Activated naive CD4-positive, alpha-beta T cell treated with anti-CD3 and anti-CD28 coated beads for 36 hours (primary cell): ENCODE data around the gene AKR1A1. TPM values are rescaled to one million over a fixed set of nuclear protein-coding genes. Genes with fewer than 3 reads are reported as not detected.
"Not testable (repeated sequence)": the region's sequence is repeated elsewhere in the genome, so short reads cannot be mapped to it uniquely, and the experiment has no call there.

Experiments
- CTCF ChIA-PET: fragments of 350-600 bp; sonication (Branson Sonifier 250); formaldehyde crosslinking; loops from one replicate; lab custom pipeline; 2021; ENCODE audit warnings: antibody characterized with exemption; lab: Charles Lee
- DNase-seq: peaks from one replicate; pipeline ENCODE4 v3.0.0-alpha.2; 2020
- H3K27ac Mint-ChIP-seq: one replicate; pipeline ENCODE4 v1.8.0; 2021; ENCODE audit warnings: mild to moderate bottlenecking, mixed read lengths
- H3K27me3 Mint-ChIP-seq: one replicate; pipeline ENCODE4 v1.8.0; 2021; ENCODE audit warnings: low read depth, mixed read lengths
- H3K36me3 Mint-ChIP-seq: one replicate; pipeline ENCODE4 v1.8.0; 2021; ENCODE audit warnings: low read depth, mixed read lengths
- H3K4me1 Mint-ChIP-seq: one replicate; pipeline ENCODE4 v1.8.0; 2021; ENCODE audit warnings: low read depth, mixed read lengths
- H3K4me3 Mint-ChIP-seq: one replicate; pipeline ENCODE4 v1.8.0; 2021; ENCODE audit warnings: mild to moderate bottlenecking, moderate library complexity, mixed read lengths
- H3K9me3 Mint-ChIP-seq: one replicate; pipeline ENCODE4 v1.8.0; 2021; ENCODE audit warnings: mixed read lengths
- intact Hi-C: fragments of 100-400 bp; cut with micrococcal nuclease; formaldehyde crosslinking; loops from one replicate; pipeline ENCODE4 v1.15.1; 2023
- total RNA-seq, 2 experiments: library from RNA; stranded (reverse); gene quantifications; one replicate each; pipeline ENCODE4 v1.2.3, GENCODE V29; 2021

Gene AKR1A1
- total RNA-seq, 2 experiments from 2014 or later: 207 to 217 TPM

DNA sequence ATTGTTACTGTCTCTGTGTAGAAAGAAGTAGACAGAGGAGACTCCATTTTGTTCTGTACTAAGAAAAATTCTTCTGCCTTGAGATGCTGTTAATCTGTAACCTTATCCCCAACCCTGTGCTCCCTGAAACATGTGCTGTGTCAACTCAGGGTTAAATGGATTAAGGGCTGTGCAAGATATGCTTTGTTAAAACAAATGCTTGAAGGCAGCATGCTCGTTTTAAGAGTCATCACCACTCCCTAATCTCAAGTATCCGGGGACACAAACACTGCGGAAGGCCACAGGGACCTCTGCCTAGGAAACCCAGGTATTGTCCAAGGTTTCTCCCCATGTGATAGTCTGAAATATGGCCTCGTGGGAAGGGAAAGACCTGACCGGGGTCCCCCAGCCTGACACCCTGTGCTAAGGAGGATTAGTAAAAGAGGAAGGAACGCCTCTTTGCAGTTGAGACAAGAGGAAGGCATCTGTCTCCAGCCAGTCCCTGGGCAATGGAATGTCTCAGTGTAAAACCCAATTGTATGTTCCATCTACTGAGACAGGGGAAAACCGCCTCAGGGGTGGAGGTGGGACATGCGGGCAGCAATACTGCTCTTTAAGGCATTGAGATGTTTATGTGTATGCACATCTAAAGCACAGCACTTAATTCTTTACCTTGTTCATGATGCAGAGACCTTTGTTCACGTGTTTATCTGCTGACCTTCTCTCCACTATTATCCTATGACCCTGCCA is 36.9 kb upstream of the AKR1A1 start:
- not testable (repeated sequence) for H3K4me3 Mint-ChIP-seq, H3K27me3 Mint-ChIP-seq, DNase-seq, H3K9me3 Mint-ChIP-seq, H3K27ac Mint-ChIP-seq
- intact Hi-C loops: loop anchor here (5.0 kb wide), 1 partner anchor 664 kb away; the partner anchor contains the start of genes P3R3URF and TSPAN1
- peaks cover 54% of the 10 kb centered on the region for H3K36me3 Mint-ChIP-seq
- peaks cover 17% of the 10 kb centered on the region for H3K4me1 Mint-ChIP-seq
- CTCF ChIA-PET: interaction anchor here (0.6 to 4.1 kb wide), 12 partner anchors 12 to 291 kb away, joined by 3 to 98 read pairs (median 6); partner anchors contain the start of genes MMACHC, NASP and TESK2

DNA sequence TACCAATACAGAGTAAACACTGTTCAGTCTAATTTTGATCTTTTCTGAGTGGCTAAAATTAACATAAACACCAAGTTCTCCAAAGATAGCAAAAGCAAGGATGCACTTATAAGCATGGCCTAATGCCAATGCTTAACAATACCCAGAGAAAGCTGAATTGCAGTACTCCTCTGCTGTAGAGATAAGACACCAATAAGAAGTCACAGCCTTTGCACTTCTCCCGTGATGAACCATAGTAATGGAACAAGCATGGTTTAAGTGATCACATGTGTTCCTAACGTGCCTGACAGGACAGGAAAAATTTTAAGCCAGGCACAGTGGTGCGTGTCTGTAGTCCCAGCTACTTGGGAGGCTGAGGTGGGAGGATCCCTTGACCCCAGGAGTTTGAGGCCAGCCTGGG is 34.6 kb upstream of the AKR1A1 start:
- DNase-seq: no peak
- peaks cover 59% of the 10 kb centered on the region for H3K36me3 Mint-ChIP-seq
- H3K27ac Mint-ChIP-seq: peak overlapping the region; percentile 44
- intact Hi-C loops: no loop called here
- H3K27me3 Mint-ChIP-seq: no peaks in the 10 kb centered on the region
- H3K9me3 Mint-ChIP-seq: no peaks in the 10 kb centered on the region
- peaks cover 34% of the 10 kb centered on the region for H3K4me1 Mint-ChIP-seq
- CTCF ChIA-PET: interaction anchor here (0.6 to 4.9 kb wide), 5 partner anchors 15 to 662 kb away, joined by 3 to 55 read pairs (median 5); partner anchors contain the start of genes CCDC163 and MMACHC
- H3K4me3 Mint-ChIP-seq: no peak overlapping the region

DNA sequence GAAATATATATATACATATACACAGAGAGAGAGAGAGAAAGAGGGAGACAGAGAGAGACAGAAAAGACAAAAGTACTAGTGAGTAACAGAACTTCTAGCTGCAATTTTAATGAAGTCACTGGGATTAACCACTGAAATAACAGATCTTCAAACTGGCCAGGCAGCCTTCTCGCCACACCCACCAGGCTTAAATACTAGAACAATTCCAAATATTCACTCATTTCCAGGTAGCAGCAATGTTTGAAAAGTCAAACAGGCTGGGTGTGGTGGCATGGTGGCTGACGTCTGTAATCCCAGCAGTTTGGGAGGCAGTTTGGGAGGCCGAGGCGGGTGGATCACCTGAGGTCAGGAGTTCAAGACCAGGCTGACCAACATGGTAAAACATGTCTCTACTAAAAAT is 34.2 kb upstream of the AKR1A1 start:
- no peak overlapping the region for H3K4me3 Mint-ChIP-seq
- no peaks in the 10 kb centered on the region for H3K9me3 Mint-ChIP-seq
- H3K4me1 Mint-ChIP-seq: peaks cover 34% of the 10 kb centered on the region
- intact Hi-C loops: no loop called here
- DNase-seq: no peak
- peak overlapping the region; percentile 44 for H3K27ac Mint-ChIP-seq
- CTCF ChIA-PET: interaction anchor here (1.5 to 4.9 kb wide), 2 partner anchors 16 to 53 kb away, joined by 3 to 55 read pairs; partner anchors contain the start of gene MMACHC
- H3K27me3 Mint-ChIP-seq: no peaks in the 10 kb centered on the region
- H3K36me3 Mint-ChIP-seq: peaks cover 56% of the 10 kb centered on the region

DNA sequence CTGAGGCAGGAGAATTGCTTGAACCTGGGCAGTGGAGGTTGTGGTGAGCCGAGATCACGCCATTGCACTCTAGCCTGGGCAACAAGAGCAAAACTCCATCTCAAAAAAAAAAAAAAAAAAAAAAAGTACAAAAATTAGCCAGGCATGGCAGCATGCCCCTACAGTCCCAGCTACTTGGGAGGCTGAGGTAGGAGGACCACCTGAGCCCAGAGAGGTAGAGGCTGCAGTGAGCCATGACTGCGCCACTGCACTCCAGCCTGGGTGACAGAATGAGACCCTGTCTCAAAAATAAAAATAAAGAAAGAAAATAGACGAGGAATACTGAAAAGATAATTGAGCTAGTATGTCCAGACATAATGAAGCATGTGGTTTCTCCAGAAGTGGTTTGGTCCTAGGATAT is 32.3 kb upstream of the AKR1A1 start:
- H3K27me3 Mint-ChIP-seq, DNase-seq, intact Hi-C loops, H3K4me3 Mint-ChIP-seq, H3K9me3 Mint-ChIP-seq: not testable (repeated sequence)
- Mint-ChIP-seq H3K27ac (peak overlapping the region; percentile 60), H3K4me1 (peaks cover 51% of the 10 kb centered on the region), H3K36me3 (peaks cover 48% of the 10 kb centered on the region)
- CTCF ChIA-PET: interaction anchor here (1.0 to 4.9 kb wide), 3 partner anchors 25 to 51 kb away, joined by 3 to 55 read pairs (median 5); no protein-coding TSS in a partner anchor

DNA sequence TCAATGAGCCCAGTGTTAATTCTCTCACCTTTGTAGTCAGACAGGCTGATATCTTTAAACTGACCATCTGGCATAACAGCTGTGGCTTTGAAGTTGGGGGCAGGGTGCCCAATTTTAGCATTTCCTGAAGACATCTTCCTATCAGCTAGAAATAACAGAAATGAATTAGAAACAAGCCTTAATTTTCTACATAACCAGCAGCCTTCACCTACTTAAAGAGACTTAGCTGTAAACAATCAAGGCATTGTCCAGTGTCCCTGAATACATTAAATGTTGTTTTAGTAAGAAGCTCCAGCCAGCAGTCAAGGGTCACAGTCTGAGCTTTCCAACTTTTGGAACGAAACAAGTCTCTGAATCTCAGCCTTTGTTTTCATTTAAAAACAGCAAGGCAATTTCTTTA is 31.7 kb upstream of the AKR1A1 start:
- intact Hi-C loops: no loop called here
- DNase-seq: no peak
- Mint-ChIP-seq H3K4me1 (peaks cover 54% of the 10 kb centered on the region), H3K27me3 (no peaks in the 10 kb centered on the region), H3K4me3 (peak overlapping the region; percentile 93), H3K36me3 (peaks cover 48% of the 10 kb centered on the region), H3K9me3 (no peaks in the 10 kb centered on the region), H3K27ac (peak overlapping the region; percentile 60)
- CTCF ChIA-PET: interaction anchor here (0.6 to 4.9 kb wide), 4 partner anchors 25 to 50 kb away, joined by 3 to 55 read pairs (median 4); no protein-coding TSS in a partner anchor

DNA sequence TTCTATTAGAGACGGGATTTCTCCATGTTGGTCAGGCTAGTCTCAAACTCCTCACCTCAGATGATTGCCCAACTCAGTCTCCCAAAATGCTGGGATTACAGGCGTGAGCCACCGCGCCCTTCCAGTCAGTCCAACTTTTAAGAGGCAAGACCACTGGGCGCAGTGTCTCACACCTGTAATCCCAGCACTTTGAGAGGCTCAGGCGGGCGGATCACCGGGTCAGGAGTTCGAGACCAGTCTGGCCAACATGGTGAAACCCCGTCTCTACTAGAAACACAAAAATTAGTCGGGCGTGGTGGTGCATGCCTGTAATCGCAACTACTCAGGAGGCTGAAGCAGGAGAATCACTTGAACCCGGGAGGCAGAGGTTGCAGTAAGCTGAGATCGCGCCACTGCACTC is 30.9 kb upstream of the AKR1A1 start:
- CTCF ChIA-PET, H3K27me3 Mint-ChIP-seq, DNase-seq, H3K9me3 Mint-ChIP-seq: not testable (repeated sequence)
- intact Hi-C loops: loop anchor here (2.0 to 10.0 kb wide), 2 partner anchors 51 to 725 kb away; partner anchors contain the start of gene RAD54L
- Mint-ChIP-seq H3K27ac (peak overlapping the region; percentile 70), H3K36me3 (peaks cover 41% of the 10 kb centered on the region), H3K4me1 (peaks cover 54% of the 10 kb centered on the region), H3K4me3 (peak overlapping the region; percentile 93)

DNA sequence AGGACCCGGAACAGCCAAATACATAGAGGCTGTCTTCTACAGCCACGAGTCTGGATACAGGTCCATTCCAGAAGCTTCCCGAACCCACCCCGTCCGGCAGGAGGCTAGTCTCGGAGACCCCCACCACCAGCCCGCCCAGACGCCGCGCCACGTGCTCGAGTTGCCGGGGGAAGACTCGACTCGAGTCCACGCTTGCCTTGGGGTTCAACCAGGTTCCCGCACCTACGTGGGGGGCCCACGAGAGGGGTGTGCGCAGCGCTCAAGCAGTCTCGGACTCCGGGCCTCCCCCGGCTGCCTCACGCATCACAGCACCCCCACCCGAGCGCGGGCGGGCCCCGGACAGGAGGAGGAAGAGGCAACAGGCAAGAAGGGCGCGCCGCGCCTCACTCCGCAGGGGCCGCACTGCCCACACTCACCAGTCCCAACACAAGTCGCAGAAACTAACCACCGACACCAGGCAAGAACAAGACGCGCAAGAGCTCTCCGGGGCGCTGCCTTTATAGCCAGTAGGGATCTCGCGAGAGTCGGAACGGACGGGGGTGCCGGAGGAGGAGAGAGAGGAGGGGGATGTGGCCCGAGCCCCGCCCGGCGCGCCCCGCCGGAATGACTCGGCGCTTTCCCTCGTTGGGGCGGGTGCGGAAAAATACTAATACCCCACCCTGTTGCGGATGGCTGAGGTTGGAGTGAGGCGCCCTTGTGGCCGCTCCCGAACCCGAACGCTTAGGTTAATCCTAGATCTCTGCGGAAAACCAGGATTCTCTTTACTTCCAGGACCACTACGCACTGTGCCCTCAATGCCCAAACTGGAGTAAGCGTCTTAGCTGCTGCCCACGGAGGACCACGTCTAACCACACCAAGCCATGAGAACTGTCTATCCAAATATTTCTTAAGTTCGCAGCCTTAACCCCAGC is 29.0 kb upstream of the AKR1A1 start, which contains the start of gene PRDX1:
Gene PRDX1, minus strand, starts transcription at position 472 of the 911 bp plus-strand sequence. CDS start 2,841 bp downstream, outside the sequence.
- Mint-ChIP-seq H3K4me1 (peaks cover 46% of the 10 kb centered on the region), H3K27ac (peak within 1 kb of the TSS; percentile 88), H3K9me3 (no peaks in the 10 kb centered on the region), H3K27me3 (no peaks in the 10 kb centered on the region), H3K36me3 (peaks cover 24% of the 10 kb centered on the region), H3K4me3 (peak within 1 kb of the TSS; percentile 93)
- intact Hi-C loops: loop anchor here (1.0 to 10.0 kb wide), 10 partner anchors 21 to 723 kb away; partner anchors contain the start of genes AKR1A1, CCDC163, IPP and MMACHC
- CTCF ChIA-PET: interaction anchor here (0.6 to 2.4 kb wide), 9 partner anchors 10 to 165 kb away, joined by 3 to 11 read pairs (median 5); partner anchors contain the start of gene AKR1A1
- DNase-seq: peak; percentile 96

DNA sequence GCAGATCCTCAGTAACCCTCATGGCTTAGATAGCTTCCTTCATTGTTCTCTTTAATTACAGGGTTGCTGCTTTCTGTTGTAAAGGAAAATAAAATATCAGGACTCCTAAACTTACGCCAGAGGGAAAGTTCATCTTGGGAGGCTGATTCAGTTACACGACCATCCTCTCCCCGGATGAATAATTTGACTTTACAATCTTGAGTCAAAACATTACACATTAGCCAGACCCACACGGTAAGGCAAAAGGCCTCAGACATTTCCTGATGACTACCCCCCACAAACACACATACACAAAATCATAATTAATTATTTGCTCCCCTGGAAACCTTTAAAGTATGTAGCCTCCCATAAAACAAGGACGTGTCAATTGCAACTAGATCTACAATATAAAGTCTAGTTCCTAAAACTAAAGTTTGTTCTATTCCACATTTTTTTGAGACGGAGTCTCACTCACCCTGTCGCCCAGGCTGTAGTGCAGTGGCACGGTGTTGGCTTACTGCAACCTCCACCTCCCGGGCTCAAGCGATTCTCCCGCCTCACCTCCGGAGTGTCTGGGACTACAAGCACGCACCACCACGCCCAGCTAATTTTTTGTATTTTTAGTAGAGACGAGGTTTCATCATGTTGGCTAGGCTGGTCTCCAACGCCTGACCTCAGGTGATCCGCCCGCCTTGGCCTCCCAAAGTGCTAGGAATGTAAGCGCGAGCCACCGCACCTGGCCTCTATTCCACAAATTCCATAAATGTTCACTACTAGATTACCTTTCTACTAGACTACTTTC is 28.1 kb upstream of the AKR1A1 start:
- peak; percentile 21 for DNase-seq
- CTCF ChIA-PET: interaction anchor here (0.7 to 2.4 kb wide), 9 partner anchors 11 to 65 kb away, joined by 3 to 11 read pairs (median 5); partner anchors contain the start of gene AKR1A1
- intact Hi-C loops: loop anchor here (1.0 to 10.0 kb wide), 7 partner anchors 21 to 722 kb away; partner anchors contain the start of genes AKR1A1, IPP, MUTYH and RAD54L
- Mint-ChIP-seq H3K36me3 (peaks cover 18% of the 10 kb centered on the region), H3K9me3 (no peaks in the 10 kb centered on the region), H3K27me3 (no peaks in the 10 kb centered on the region), H3K27ac (peak overlapping the region; percentile 88), H3K4me3 (peak overlapping the region; percentile 93), H3K4me1 (peaks cover 40% of the 10 kb centered on the region)

DNA sequence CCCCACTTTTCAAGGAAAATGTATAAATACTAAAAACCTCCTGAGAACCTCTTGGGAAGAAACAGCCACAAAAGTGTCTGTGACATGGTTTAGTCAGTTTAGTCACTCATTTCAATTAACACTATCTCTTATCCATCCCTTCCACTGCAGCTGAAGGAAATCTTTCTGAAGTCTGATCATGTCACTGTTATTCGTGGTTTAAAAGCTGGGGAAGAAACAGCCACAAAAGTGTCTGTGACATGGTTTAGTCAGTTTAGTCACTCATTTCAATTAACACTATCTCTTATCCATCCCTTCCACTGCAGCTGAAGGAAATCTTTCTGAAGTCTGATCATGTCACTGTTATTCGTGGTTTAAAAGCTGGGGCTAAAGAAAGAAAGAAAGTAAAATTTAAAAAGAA is 27.1 kb upstream of the AKR1A1 start:
- H3K4me3 Mint-ChIP-seq, H3K27me3 Mint-ChIP-seq, H3K27ac Mint-ChIP-seq, DNase-seq, H3K9me3 Mint-ChIP-seq: not testable (repeated sequence)
- intact Hi-C loops: loop anchor here (10.0 kb wide), 1 partner anchor 721 kb away; the partner anchor contains the start of gene RAD54L
- H3K36me3 Mint-ChIP-seq: peaks cover 16% of the 10 kb centered on the region
- H3K4me1 Mint-ChIP-seq: peaks cover 38% of the 10 kb centered on the region
- CTCF ChIA-PET: interaction anchor here (0.9 to 2.4 kb wide), 4 partner anchors 28 to 62 kb away, joined by 3 to 7 read pairs (median 4); no protein-coding TSS in a partner anchor

DNA sequence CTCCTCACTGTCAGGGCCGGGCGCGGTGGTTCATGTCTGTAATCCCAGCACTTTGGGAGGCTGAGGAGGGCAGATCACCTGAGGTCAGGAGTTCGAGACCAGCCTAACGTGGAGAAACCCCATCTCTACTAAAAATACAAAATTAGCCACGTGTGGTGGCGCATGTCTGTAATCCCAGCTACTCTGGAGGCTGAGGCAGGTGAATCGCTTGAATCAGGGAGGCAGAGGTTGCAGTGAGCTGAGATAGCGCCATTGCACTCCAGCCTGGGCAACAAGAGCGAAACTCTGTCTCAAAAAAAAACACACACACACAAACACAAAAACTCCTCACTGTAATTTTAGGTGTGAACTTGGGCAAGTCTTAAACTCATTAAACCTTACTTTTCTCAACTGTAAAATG is 26.7 kb upstream of the AKR1A1 start:
- not testable (repeated sequence) for H3K4me3 Mint-ChIP-seq, H3K9me3 Mint-ChIP-seq, DNase-seq, H3K27ac Mint-ChIP-seq, H3K27me3 Mint-ChIP-seq
- Mint-ChIP-seq H3K4me1 (peaks cover 34% of the 10 kb centered on the region), H3K36me3 (peaks cover 12% of the 10 kb centered on the region)
- CTCF ChIA-PET: interaction anchor here (0.7 to 2.4 kb wide), 4 partner anchors 44 to 536 kb away, joined by 3 to 7 read pairs (median 4); no protein-coding TSS in a partner anchor
- intact Hi-C loops: loop anchor here (10.0 kb wide), 1 partner anchor 721 kb away; the partner anchor contains the start of gene RAD54L
